HG02885 (cell line): Measurements from ENCODE around the gene KIN.
"Not testable (repeated sequence)": the region's sequence is repeated elsewhere in the genome, so short reads cannot be mapped to it uniquely, and the experiment has no call there.

Experiments
- ATAC-seq: cut with Tn5 transposase; IDR thresholded peaks from one replicate; pipeline ENCODE4 v1.9.1; 2021; ENCODE audit warnings: mild to moderate bottlenecking; ENCODE audit not compliant: unreplicated experiment, poor library complexity

KIN gene, protein sequence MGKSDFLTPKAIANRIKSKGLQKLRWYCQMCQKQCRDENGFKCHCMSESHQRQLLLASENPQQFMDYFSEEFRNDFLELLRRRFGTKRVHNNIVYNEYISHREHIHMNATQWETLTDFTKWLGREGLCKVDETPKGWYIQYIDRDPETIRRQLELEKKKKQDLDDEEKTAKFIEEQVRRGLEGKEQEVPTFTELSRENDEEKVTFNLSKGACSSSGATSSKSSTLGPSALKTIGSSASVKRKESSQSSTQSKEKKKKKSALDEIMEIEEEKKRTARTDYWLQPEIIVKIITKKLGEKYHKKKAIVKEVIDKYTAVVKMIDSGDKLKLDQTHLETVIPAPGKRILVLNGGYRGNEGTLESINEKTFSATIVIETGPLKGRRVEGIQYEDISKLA

DNA sequence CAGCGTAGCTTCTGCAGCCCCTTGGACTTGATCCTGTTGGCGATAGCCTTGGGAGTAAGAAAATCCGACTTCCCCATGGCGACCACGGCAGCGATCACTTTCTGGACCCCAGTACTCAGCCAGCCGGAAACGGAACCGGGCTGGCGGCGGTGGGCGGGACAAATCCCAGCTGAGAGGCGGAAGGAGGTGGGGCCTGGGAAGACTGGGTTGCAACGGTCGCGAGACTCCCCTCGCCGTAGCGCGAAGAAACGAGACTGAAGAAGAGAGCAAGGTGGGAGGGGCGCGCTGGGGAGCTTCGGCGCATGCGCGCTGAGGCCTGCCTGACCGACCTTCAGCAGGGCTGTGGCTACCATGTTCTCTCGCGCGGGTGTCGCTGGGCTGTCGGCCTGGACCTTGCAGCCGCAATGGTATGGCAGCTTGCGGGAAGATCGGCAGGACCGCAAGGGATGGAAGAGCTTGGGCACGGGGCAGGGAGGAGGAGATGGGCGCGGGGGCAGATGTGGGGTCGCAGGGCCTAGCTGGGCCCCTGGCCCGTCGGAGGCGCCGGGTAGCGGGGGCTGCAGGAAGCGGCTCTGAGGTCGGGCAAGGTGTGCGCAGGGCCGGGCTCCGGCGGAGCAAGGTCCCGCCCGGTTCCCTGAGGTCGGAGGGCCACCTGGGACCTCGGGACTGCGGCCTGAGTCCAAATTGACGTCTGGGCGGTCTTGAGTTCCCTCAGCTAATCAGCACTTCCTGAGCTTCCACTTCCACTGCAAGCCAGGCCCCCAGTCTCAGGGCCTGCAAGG, at the start of gene KIN, which contains the start of gene ATP5F1C:
Gene KIN (minus strand): TSS at position 137 of the 782 bp plus-strand sequence. CDS start 60 bp downstream, at position 77.
Gene ATP5F1C (plus strand): TSS at position 321 of the 782 bp plus-strand sequence. CDS start 31 bp downstream, at position 352.
- peak; percentile 95 for ATAC-seq

GRCh38 chr10:7836571-7836970, 48.8 kb upstream of the KIN start:
- no peak for ATAC-seq

GRCh38 chr10:7834262-7834661, 46.5 kb upstream of the KIN start:
- no peak for ATAC-seq

DNA sequence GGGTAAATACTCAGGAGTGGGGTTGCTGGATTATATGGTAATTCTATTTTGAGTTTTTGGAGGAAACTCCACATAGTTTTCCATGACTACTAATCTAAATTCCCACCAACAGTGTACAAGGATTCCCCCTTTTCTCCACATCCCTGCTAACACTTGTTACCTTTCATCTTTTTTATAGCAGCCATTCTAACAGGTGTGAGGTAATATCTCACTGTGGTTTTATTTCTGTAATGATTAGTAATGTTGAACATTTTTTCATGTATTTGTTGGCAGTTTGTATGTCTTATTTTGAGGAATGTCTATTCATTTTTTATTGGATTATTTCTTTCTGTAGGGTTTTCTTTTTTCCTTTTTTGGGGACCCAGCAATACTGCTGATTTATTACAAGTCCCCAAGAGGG, 45.4 kb upstream of the KIN start:
- ATAC-seq, result no peak

- ATAC-seq, result no peak
These were observed 44.3 kb upstream of the KIN start for GRCh38 chr10:7832060-7832459.

GRCh38 chr10:7829289-7829834, 41.6 kb upstream of the KIN start:
- ATAC-seq, result no peak

DNA sequence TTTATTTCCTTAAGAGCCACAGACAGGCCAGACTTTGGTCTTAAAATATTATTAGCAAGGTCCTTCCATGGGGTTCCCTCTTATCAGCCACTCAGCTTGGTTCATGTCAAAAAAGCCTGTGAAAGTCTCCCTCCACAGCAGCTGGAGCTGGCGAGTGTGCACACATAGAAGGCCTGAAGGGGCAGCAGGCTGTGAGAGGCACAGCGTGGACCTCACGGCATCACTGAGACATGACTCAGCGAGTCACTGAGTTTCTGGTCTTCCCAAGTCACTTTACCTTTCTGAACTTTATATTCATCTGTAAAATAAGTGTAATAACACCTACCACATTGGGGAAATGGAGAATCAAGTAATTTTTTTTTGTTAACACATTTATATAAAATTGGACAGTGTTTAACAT, 39.2 kb upstream of the KIN start:
- no peak for ATAC-seq

DNA sequence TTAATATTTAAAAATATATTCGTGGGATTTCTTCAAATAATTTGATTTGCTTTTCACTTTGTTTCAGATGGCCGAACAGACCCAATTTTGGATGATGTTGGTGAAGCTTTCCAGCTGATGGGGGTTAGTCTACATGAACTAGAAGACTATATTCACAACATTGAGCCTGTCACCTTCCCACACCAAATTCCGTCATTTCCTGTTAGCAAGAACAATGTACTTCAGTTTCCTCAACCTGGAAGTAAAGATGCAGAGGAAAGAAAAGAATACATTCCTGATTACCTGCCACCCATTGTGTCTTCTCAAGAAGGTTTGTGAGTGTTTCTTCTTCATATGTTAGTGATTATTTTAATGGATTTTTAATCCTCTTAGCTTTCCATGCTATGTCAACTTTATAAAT, 36.5 kb upstream of the KIN start:
- no peak for ATAC-seq

DNA sequence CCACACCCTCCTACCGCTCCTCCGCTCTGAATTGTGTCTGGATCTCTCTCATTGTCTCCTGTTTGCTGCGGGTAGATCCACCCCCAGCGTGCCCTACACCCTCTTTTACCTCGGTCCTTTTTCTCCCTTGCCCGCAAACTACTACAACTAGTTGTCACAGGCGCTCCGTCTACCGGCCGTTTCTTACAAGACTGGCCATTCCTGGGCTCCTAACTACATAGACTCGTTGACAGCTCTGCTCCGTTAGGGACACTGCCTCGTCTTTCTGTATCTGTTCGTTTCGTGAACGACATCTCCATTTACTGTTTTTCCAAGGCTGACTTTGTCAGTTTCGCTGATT, 31.3 kb upstream of the KIN start:
- peak; percentile 58 for ATAC-seq

DNA sequence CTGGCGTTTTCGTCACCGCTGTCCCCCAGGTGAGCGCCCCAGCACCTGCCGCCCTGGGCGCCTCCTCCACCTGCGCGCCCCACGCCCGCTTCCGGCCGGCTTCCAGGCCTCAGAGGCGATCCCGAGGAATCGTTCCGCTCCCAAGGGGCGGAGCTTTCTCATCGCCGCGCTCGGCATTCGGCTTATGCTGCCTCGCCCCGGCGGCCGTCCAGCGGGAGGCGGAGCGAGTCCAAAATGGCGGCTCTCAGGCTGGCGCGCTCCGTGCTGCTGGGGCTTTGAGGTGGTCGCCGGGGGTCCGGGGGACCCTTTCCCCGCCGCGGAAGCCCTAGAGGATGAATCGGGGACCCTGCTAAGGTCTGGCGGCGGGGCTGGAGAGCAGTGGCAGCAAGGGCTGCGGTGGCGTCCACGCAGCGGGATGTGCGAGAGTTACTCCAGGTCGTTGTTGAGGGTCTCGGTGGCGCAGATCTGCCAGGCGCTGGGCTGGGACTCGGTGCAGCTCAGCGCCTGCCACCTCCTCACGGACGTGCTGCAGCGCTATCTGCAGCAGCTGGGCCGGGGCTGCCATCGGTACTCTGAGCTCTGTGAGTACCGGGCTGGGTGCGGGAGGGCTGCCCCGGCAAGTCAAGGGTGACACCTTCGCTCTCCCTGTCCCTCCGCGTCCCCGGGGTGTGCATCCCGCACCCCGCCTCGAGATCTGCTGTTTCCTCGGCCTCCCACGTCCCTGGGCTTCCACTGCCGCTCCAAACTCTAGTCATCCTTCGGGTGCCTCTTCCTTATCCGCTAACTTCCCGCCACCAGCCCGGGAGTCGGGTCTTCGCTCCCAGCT, 30.7 kb upstream of the KIN start, which contains the start of gene TAF3:
Gene TAF3 (plus strand): TSS at position 211 of the 826 bp plus-strand sequence. CDS start 205 bp downstream, at position 416.
- ATAC-seq, result peak; percentile 87

GRCh38 chr10:7817984-7818294, 30.1 kb upstream of the KIN start:
- ATAC-seq, result peak; percentile 24

GRCh38 chr10:7817576-7817975, 29.8 kb upstream of the KIN start:
- ATAC-seq, result no peak

- ATAC-seq, result no peak
These were observed 25.7 kb upstream of the KIN start for GRCh38 chr10:7813481-7813880.

- not testable (repeated sequence) for ATAC-seq
These were observed 23.9 kb upstream of the KIN start for GRCh38 chr10:7811743-7812142.

GRCh38 chr10:7811000-7811399, 23.2 kb upstream of the KIN start:
- ATAC-seq, result no peak

DNA sequence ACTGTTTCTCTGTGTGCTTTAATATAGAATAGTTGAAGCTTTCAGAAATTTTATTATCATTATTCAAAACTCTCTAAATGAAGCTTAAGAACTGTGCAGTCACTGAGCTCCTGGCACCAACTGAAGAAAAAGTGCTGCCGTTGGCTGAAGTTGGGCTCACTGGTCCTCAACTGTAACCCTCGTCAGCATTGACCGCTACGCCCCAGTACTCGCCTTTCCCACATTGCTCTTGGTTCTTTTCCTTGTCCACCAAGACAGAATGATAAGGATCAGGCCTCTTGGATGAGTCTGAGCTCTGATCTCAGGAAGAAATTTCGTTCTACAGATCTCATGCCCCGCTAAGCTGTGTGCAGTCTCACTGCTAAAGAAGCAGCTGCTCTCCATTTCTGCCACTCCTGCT, 22.6 kb upstream of the KIN start:
- no peak for ATAC-seq

DNA sequence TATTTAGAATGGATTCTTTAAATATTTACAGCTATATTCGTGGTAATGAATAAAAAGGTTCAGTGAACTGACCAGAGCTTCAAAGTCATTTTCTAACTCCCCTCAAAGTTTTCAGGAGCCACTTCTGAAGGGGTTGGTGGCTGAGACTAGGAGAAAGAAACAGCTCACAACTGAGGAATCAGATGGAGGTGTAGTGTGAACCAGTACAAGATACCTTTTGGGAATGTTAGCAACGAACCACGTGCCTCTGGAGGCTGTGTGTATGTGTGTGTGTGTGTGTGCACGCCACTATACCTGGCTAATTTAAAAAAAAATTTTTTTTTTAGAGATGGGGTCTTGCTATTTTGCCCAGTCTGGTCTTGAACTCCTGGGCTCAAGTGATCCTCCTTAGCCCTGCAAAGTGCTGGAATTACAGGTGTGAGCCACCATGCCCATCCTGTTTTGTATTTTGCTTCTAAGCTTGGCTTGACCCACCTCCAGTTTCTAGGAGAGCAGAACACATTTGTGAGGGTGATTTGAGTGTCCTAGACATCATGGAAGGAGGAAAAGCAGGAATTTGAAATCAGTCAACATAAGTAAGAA, 21.0 kb upstream of the KIN start:
- ATAC-seq, result no peak

DNA sequence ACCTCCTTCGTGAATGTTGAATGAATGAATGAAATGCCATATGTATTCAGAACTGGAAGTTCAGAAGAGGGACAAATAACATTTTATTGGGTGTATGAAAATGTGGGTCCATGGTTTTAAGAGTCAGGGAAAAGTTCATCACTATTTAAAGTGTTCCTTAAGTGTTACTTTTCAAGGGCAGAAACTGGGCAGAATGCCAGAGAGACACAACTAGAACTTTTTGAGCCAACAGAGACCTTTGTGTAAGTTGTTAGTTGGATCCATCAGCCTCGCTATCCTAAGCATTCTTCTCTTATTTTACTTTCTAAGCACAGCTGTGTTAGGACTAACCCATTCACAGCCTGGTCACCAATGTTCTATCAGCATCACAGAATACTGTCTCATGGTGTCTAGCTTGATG, 16.9 kb upstream of the KIN start:
- ATAC-seq, result no peak

DNA sequence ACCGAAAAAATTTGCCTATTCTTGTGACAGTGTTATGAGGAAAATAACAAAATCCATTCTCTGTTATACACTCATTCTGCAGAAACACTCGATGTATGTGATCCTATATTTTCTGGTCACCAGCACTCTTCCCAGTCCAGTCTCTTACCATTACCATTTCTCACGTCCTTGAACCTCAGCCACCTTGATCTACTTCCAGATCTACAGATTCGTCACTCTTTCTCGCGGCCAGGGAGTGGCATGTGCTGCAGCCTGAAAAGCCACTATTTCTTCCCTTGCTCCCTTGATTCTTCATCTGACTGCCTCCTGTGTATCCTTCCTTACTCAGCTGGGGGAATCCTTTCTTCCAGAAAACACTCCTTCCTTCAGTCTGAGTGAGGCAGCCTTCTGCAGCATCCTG, 16.4 kb upstream of the KIN start:
- no peak for ATAC-seq

- no peak for ATAC-seq
These were observed 14.8 kb upstream of the KIN start for GRCh38 chr10:7802606-7803005.
